Activated B cell treated with CpG ODN at 0.5 μM for 24 hours (primary cell): ENCODE data around the gene KCNK17. TPM values are rescaled to one million over a fixed set of nuclear protein-coding genes. Genes with fewer than 3 reads are reported as not detected.

ENCODE experiments used
- ATAC-seq: fragments of 200-7000 bp; cut with Tn5 transposase; one replicate; pipeline ENCODE4 v1.10.0; 2021; ENCODE audit warnings: low read depth, mild to moderate bottlenecking, moderate library complexity
- CTCF ChIA-PET: fragments of 350-600 bp; sonication (Branson Sonifier 250); formaldehyde crosslinking; loops from one replicate; lab custom pipeline; 2021; ENCODE audit warnings: antibody characterized with exemption; lab: Charles Lee
- POLR2A ChIA-PET: fragments of 350-600 bp; sonication (Branson Sonifier 250); formaldehyde crosslinking; loops from one replicate; lab custom pipeline; 2021; ENCODE audit warnings: antibody characterized with exemption; lab: Charles Lee
- DNase-seq: peaks from one replicate; pipeline ENCODE4 v3.0.0; 2022
- H3K27ac Mint-ChIP-seq: one replicate; pipeline ENCODE4 v1.8.0; 2020; ENCODE audit warnings: mixed read lengths
- H3K27me3 Mint-ChIP-seq: one replicate; pipeline ENCODE4 v1.8.0; 2021; ENCODE audit warnings: mixed read lengths
- H3K36me3 Mint-ChIP-seq: one replicate; pipeline ENCODE4 v1.8.0; 2021; ENCODE audit warnings: low read depth, mixed read lengths
- H3K4me1 Mint-ChIP-seq: one replicate; pipeline ENCODE4 v1.8.0; 2021; ENCODE audit warnings: mixed read lengths
- H3K4me3 Mint-ChIP-seq: one replicate; pipeline ENCODE4 v1.8.0; 2020; ENCODE audit warnings: mild to moderate bottlenecking, mixed read lengths
- H3K9me3 Mint-ChIP-seq: one replicate; pipeline ENCODE4 v1.8.0; 2020; ENCODE audit warnings: mixed read lengths
- CTCF ChIP-seq: fragments of 200-600 bp; IDR thresholded peaks from one replicate; pipeline ENCODE4 v1.8.0; 2022; ENCODE audit warnings: antibody characterized with exemption, mild to moderate bottlenecking
- intact Hi-C: fragments of 100-400 bp; cut with micrococcal nuclease; formaldehyde crosslinking; loops from one replicate; pipeline ENCODE4 v1.15.1; 2024
- total RNA-seq: library from RNA; stranded (reverse); gene quantifications from 2 replicates; pipeline ENCODE4 v1.2.3, GENCODE V29; 2022

Gene KCNK17
- total RNA-seq, 1 donor from 2014 or later, result not detected

GRCh38 chr6:39327507-39327906 lies 13.3 kb upstream of the KCNK17 start:
- ChIA-PET POLR2A (no interaction called here), CTCF (no interaction called here)
- Mint-ChIP-seq H3K9me3 (no peaks in the 10 kb centered on the region), H3K36me3 (no peaks in the 10 kb centered on the region), H3K27ac (no peak overlapping the region), H3K27me3 (peaks cover 15% of the 10 kb centered on the region), H3K4me1 (peaks cover 5% of the 10 kb centered on the region), H3K4me3 (no peak overlapping the region)
- ATAC-seq (no peak), DNase-seq (no peak)
- intact Hi-C loops, result no loop called here
- TF ChIP-seq CTCF, result no peak

GRCh38 chr6:39322306-39322850 lies 8.2 kb upstream of the KCNK17 start, which contains the start of gene KCNK16:
KCNK16 (minus strand) TSS chr6:39322702; CDS start chr6:39322540, 162 bp downstream.
- CTCF ChIA-PET, result no interaction called here
- ATAC-seq (no peak), DNase-seq (no peak)
- TF ChIP-seq CTCF, result no peak
- Mint-ChIP-seq H3K9me3 (no peaks in the 10 kb centered on the region), H3K27me3 (peaks cover 12% of the 10 kb centered on the region), H3K27ac (no peak within 1 kb of the TSS), H3K36me3 (no peaks in the 10 kb centered on the region), H3K4me3 (no peak within 1 kb of the TSS), H3K4me1 (peaks cover 9% of the 10 kb centered on the region)
- POLR2A ChIA-PET, result no interaction called here
- intact Hi-C loops, result no loop called here

- intact Hi-C loops, result no loop called here
- TF ChIP-seq CTCF, result no peak
- ChIA-PET POLR2A (no interaction called here), CTCF (no interaction called here)
- Mint-ChIP-seq H3K9me3 (no peaks in the 10 kb centered on the region), H3K27ac (no peak overlapping the region), H3K4me3 (no peak overlapping the region), H3K4me1 (peaks cover 9% of the 10 kb centered on the region), H3K36me3 (no peaks in the 10 kb centered on the region), H3K27me3 (peaks cover 16% of the 10 kb centered on the region)
- no peak for ATAC-seq
- no peak for DNase-seq
These were observed 7.5 kb upstream of the KCNK17 start for GRCh38 chr6:39321761-39322160.

- peaks cover 9% of the 10 kb centered on the region for H3K4me1 Mint-ChIP-seq
These were observed 6.3 kb upstream of the KCNK17 start for GRCh38 chr6:39320363-39320984.

More at GRCh38 chr6:39320363-39320984, 6.3 kb upstream of the KCNK17 start:
- CTCF ChIA-PET, result interaction anchor here (1.0 kb wide), 1 partner anchor 10 kb away, joined by 3 read pairs; no protein-coding TSS in a partner anchor
- no peak overlapping the region for H3K27ac Mint-ChIP-seq
- POLR2A ChIA-PET, result no interaction called here
- H3K9me3 Mint-ChIP-seq, result no peaks in the 10 kb centered on the region
- peaks cover 23% of the 10 kb centered on the region for H3K27me3 Mint-ChIP-seq
- intact Hi-C loops, result no loop called here
- ATAC-seq (no peak), DNase-seq (no peak)
- TF ChIP-seq CTCF, result no peak
- H3K4me3 Mint-ChIP-seq, result no peak overlapping the region
- H3K36me3 Mint-ChIP-seq, result no peaks in the 10 kb centered on the region
